Measurements from ENCODE around the gene NT5C3A.

GRCh38 chr7:33009734-33010133 lies 52.8 kb downstream of the NT5C3A start:
- TF ChIP-seq ZXDC (CRISPR knock-in tag; IDR thresholded peaks at IDR 0.05) (no peak), TCF7 (IDR thresholded peaks at IDR 0.05; ENCODE audit: low read depth) (no peak), NFYB (CRISPR knock-in tag; IDR thresholded peaks at IDR 0.05) (no peak), ZBTB44 (CRISPR knock-in tag; IDR thresholded peaks at IDR 0.05) (no peak), POLR2A (IDR thresholded peaks at IDR 0.05; ENCODE audit: insufficient read depth in 1 of 2, low read depth in 2 of 2, low read length in 2 of 2) (no peak), CTCF (CRISPR knock-in tag; IDR thresholded peaks at IDR 0.05) (no peak)

Measured in HepG2 (cell line).